HepG2 (cell line): ENCODE data around the gene ANO2. TPM values are rescaled to one million over a fixed set of nuclear protein-coding genes. Genes with fewer than 3 reads are reported as not detected.

Experiments
- ATAC-seq: fragments of 200-7000 bp; cut with Tn5 transposase; 3 replicates; pipeline ENCODE4 v1.9.1; 2020; ENCODE audit warnings: mild to moderate bottlenecking, moderate library complexity
- BruUV-seq: library from RNA; stranded (reverse); fragments of 400-500 nt; replicated peaks from 2 replicates; lab custom pipeline; 2021; lab: Mats Ljungman, UMichigan
- CTCF ChIA-PET: fragments of 300-600 bp; formaldehyde crosslinking; extraction: SDS; loops from one replicate; lab custom pipeline; 2021; ENCODE audit warnings: low total read pairs, inconsistent platforms, low intra/inter-chr PET ratio; lab: Yijun Ruan, JAX
- POLR2A ChIA-PET: fragments of 350-600 bp; sonication (Branson Sonifier 250); formaldehyde crosslinking; loops from one replicate; lab custom pipeline; 2020; ENCODE audit warnings: antibody characterized with exemption, inconsistent platforms; lab: Yijun Ruan, JAX
- DNase-seq: peaks from one replicate; pipeline ENCODE4 v3.0.0-alpha.2; 2015; ENCODE audit warnings: low spot score
- FAIRE-seq: peaks from 3 replicates; lab custom pipeline; 2011; peaks lifted over from hg19 to GRCh38; lab: Jason Lieb, UNC
- H2AFZ ChIP-seq: one replicate; pipeline ENCODE4 v1.6.1; 2011; ENCODE audit warnings: low read length, inconsistent platforms
- H3K27ac ChIP-seq: fragments of 300-600 bp; 3 replicates; pipeline ENCODE4 v1.8.0; 2011; ENCODE audit warnings: mixed run types, mild to moderate bottlenecking, mixed read lengths, low read length, inconsistent platforms; ENCODE audit not compliant: insufficient read depth; ENCODE audit errors: extremely low read length
- H3K27me3 ChIP-seq, 2 experiments: fragments of 200-600 bp in 1 of 2; 2 replicates in 1 of 2; 3 replicates in 1 of 2; pipeline versions ENCODE4 v1.6.0 to v1.8.0; 2011; ENCODE audit warnings: low read length in 2 of 2, mild to moderate bottlenecking in 2 of 2, moderate library complexity in 2 of 2, inconsistent platforms in 1 of 2; ENCODE audit not compliant: insufficient read depth in 2 of 2, control insufficient read depth in 1 of 2
- H3K36me3 ChIP-seq, 2 experiments: fragments of 200-600 bp in 1 of 2; replicated peaks in 1 of 2; 2 replicates in 1 of 2; 3 replicates in 1 of 2; pipeline versions ENCODE4 v1.5.1 to v1.8.0; 2011; ENCODE audit warnings: low read length in 2 of 2, inconsistent platforms in 1 of 2; ENCODE audit not compliant: insufficient read depth in 2 of 2, control insufficient read depth in 1 of 2
- H3K4me1 ChIP-seq: 2 replicates; pipeline ENCODE4 v1.5.1; 2012; ENCODE audit warnings: low read length, inconsistent platforms; ENCODE audit not compliant: insufficient read depth
- H3K4me2 ChIP-seq: 2 replicates; pipeline ENCODE4 v1.6.0; 2011; ENCODE audit warnings: low read depth, low read length, inconsistent platforms
- H3K4me3 ChIP-seq, 3 experiments: fragments of 200-600 bp in 1 of 3; sonication (generic), shearing (Covaris generic) in 1 of 3; replicated peaks in 1 of 3; 2 replicates each; pipeline ENCODE4 v1.5.1; 2011 to 2016; ENCODE audit warnings: low read length in 3 of 3, inconsistent platforms in 2 of 3, low read depth in 2 of 3, mild to moderate bottlenecking in 2 of 3, control low read depth in 1 of 3, mixed read lengths in 1 of 3; ENCODE audit not compliant: insufficient read depth in 1 of 3
- H3K79me2 ChIP-seq: one replicate; pipeline ENCODE4 v1.6.1; 2011; ENCODE audit warnings: low read length, inconsistent platforms; ENCODE audit not compliant: insufficient read depth
- H3K9ac ChIP-seq: 2 replicates; pipeline ENCODE4 v1.6.0; 2011; ENCODE audit warnings: mild to moderate bottlenecking, low read depth, low read length, inconsistent platforms; ENCODE audit not compliant: insufficient read depth
- H3K9me3 ChIP-seq: 2 replicates; pipeline ENCODE4 v1.5.1; 2012; ENCODE audit warnings: mild to moderate bottlenecking, low read length
- H4K20me1 ChIP-seq: 2 replicates; pipeline ENCODE4 v1.6.0; 2011; ENCODE audit warnings: inconsistent platforms, mild to moderate bottlenecking, low read length, moderate library complexity; ENCODE audit not compliant: insufficient read depth
- CEBPB ChIP-seq: IDR thresholded peaks from 2 replicates; pipeline ENCODE4 v1.6.1; 2011; ENCODE audit warnings: low read depth, low read length, improper control_type of control experiment, borderline replicate concordance
- GPN1 ChIP-seq: sonication (generic); formaldehyde crosslinking; IDR thresholded peaks from 2 replicates; pipeline ENCODE4 v1.5.1; 2020; ENCODE audit warnings: missing genetic modification reagents, borderline replicate concordance
- HNRNPK ChIP-seq: fragments of 200-400 bp; formaldehyde crosslinking; IDR thresholded peaks from 2 replicates; pipeline ENCODE4 v1.6.1; 2018; ENCODE audit warnings: low read length, low read depth, moderate library complexity, mild to moderate bottlenecking; ENCODE audit not compliant: poor library complexity, severe bottlenecking
- KMT2A ChIP-seq: sonication (generic); formaldehyde crosslinking; IDR thresholded peaks from 2 replicates; pipeline ENCODE4 v1.4.0; 2020; ENCODE audit warnings: missing genetic modification reagents
- MAFK ChIP-seq, 2 experiments: IDR thresholded peaks in 1 of 2; conservative IDR thresholded peaks in 1 of 2; 2 replicates each; pipeline ENCODE4 v1.6.1; 2011; ENCODE audit warnings: improper control_type of control experiment in 2 of 2, low read length in 2 of 2
- ZNF768 ChIP-seq: sonication (generic); formaldehyde crosslinking; IDR thresholded peaks from 2 replicates; pipeline ENCODE4 v1.4.0; 2020; ENCODE audit warnings: missing genetic modification reagents
- WGBS: methylation state at CpG from one replicate; pipeline ENCODE4 v1.1.6; 2017; ENCODE audit warnings: low lambda C conversion rate; 5-methylcytosine and 5-hydroxymethylcytosine counted together
- in situ Hi-C: cut with HindIII; loops from 2 replicates; pipeline ENCODE4 v1.10.0; 2017; ENCODE audit warnings: low pct_unique_long_range_greater_than_20kb; ENCODE audit not compliant: extremely low pct_ligation_motif_present
- intact Hi-C: fragments of 100-400 bp; cut with micrococcal nuclease; formaldehyde crosslinking; loops from one replicate; pipeline ENCODE4 v1.10.0; 2022; ENCODE audit not compliant: unreplicated experiment
- polyA plus RNA-seq, 8 experiments: library from polyadenylated mRNA; depleted of rRNA in 3 of 8; stranded (reverse) in 7 of 8; unstranded in 1 of 8; fragments of >200 nt; fragmentation: Illumina TruSeq in 4 of 8; extraction: Trizol in 4 of 8; gene quantifications; 2 replicates each; pipeline versions ENCODE4 v1.2.1 to v1.2.3, GENCODE V29; 2011 to 2016; ENCODE audit warnings: low read depth in 4 of 8, missing spikeins in 1 of 8, mixed read lengths in 1 of 8; ENCODE audit not compliant: insufficient read depth in 1 of 8
- total RNA-seq, 5 experiments: library from RNA; depleted of rRNA; stranded (reverse); fragments of >200 nt; fragmentation: Illumina TruSeq; extraction: Trizol; gene quantifications; 2 replicates each; pipeline ENCODE4 v1.2.3, GENCODE V29; 2016; ENCODE audit warnings: low read depth in 1 of 5
- TF ChIP-seq, protein P1 (sequence below): sonication (generic); formaldehyde crosslinking; conservative IDR thresholded peaks from 2 replicates; pipeline ENCODE4 v1.4.0; 2020; ENCODE audit warnings: missing genetic modification reagents

Gene ANO2
- total and polyA plus RNA-seq, 2 of the 13 experiments (the other 11 are each of a cell fraction or from before 2014, with no cell fraction given), result 0.18 TPM; not detected in 1

DNA sequence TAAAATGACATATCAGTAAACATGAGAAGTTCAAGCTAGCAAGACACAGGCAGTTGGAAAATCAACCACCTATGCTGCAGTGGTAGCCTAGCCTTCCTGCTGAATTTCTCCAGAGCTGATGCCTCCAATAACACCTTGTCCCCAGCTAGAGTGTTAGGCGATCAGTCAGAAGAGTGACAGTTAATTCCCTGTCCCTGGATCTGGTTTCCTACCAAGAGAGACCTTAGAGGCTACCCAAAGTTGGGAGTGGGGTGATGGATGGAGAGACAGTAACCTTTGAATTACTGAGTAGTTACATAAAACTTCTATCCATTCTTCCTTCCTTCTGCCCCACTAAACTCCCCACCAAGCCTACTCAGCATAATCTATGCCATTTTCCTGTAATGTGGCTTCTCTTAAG, 1.9 kb upstream of the ANO2 start:
- Histone ChIP-seq H3K4me3 (no peak overlapping the region), H3K36me3 (no peaks in the 10 kb centered on the region), H3K9ac (no peak overlapping the region), H3K9me3 (no peaks in the 10 kb centered on the region), H3K27me3 (peaks cover 2 to 39% of the 10 kb centered on the region in 2 experiments; a peak in 4 of 5 replicates), H3K27ac (no peak overlapping the region), H3K4me2 (no peak overlapping the region), H2AFZ (no peak overlapping the region), H3K79me2 (no peaks in the 10 kb centered on the region), H4K20me1 (no peaks in the 10 kb centered on the region), H3K4me1 (no peaks in the 10 kb centered on the region)
- 11% methylated on average over 1 of the region's 1 CpG for WGBS
- intact Hi-C loops (no loop called here), in situ Hi-C loops (no loop called here)
- peak in 1 of 2 experiments; percentile 6; a peak in 1 of 4 replicates for TF ChIP-seq MAFK (conservative IDR thresholded peaks at IDR 0.05 in 1 of 2, IDR thresholded peaks at IDR 0.05 in 1 of 2; ENCODE audit: low read length in 2 of 2)
- no peak for TF ChIP-seq GPN1 (CRISPR knock-in tag)
- no peak for ATAC-seq
- DNase-seq, result no peak
- ChIA-PET CTCF (no interaction called here), POLR2A (no interaction called here)
- no peak for FAIRE-seq
- no TSS peak for BruUV-seq

DNA sequence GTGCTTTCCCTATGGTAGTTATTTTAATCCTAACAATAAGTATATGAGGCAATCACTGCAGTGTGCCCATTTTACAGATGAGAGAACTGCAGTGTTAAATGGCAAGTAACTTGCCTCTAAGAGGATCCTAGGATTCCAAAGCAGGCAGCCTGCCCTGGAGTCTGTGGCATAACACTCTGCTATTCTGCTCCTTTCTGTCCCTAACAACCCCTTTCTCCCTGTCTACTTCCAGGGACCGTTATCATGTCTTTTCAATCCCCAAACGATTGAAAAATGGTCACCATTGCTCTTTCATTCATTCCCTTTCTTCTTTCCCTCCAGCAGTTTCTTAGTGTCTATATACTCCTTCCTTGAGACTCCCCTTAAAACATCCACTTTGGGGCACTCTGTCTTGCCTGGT, 1.3 kb upstream of the ANO2 start:
- H3K4me3 ChIP-seq, result no peak overlapping the region

More for the DNA sequence above, 1.3 kb upstream of the ANO2 start:
- FAIRE-seq, result no peak
- Histone ChIP-seq H3K27me3 (peaks cover 2 to 39% of the 10 kb centered on the region in 2 experiments; a peak in 4 of 5 replicates), H3K27ac (no peak overlapping the region), H2AFZ (no peak overlapping the region), H3K4me2 (no peak overlapping the region), H3K9ac (no peak overlapping the region), H4K20me1 (no peaks in the 10 kb centered on the region), H3K36me3 (no peaks in the 10 kb centered on the region), H3K79me2 (no peaks in the 10 kb centered on the region), H3K4me1 (no peaks in the 10 kb centered on the region), H3K9me3 (no peaks in the 10 kb centered on the region)
- intact Hi-C loops (no loop called here), in situ Hi-C loops (no loop called here)
- POLR2A ChIA-PET, result no interaction called here
- ATAC-seq, result no peak
- CTCF ChIA-PET, result no interaction called here
- TF ChIP-seq KMT2A (CRISPR knock-in tag) (no peak), CEBPB (no peak), HNRNPK (no peak), ZNF768 (CRISPR knock-in tag) (no peak)
- TF ChIP-seq, protein P1, sequence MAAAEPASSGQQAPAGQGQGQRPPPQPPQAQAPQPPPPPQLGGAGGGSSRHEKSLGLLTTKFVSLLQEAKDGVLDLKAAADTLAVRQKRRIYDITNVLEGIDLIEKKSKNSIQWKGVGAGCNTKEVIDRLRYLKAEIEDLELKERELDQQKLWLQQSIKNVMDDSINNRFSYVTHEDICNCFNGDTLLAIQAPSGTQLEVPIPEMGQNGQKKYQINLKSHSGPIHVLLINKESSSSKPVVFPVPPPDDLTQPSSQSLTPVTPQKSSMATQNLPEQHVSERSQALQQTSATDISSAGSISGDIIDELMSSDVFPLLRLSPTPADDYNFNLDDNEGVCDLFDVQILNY (CRISPR knock-in tag), result no peak
- no peak for DNase-seq
- BruUV-seq, result no TSS peak
- 0% methylated on average over 2 of the region's 2 CpGs for WGBS
